GM21529 (cell line): Measurements from ENCODE around the gene PLEKHA6.

Source experiments
- ATAC-seq: cut with Tn5 transposase; IDR thresholded peaks from one replicate; pipeline ENCODE4 v1.9.1; 2021; ENCODE audit not compliant: unreplicated experiment

PLEKHA6 gene, protein sequence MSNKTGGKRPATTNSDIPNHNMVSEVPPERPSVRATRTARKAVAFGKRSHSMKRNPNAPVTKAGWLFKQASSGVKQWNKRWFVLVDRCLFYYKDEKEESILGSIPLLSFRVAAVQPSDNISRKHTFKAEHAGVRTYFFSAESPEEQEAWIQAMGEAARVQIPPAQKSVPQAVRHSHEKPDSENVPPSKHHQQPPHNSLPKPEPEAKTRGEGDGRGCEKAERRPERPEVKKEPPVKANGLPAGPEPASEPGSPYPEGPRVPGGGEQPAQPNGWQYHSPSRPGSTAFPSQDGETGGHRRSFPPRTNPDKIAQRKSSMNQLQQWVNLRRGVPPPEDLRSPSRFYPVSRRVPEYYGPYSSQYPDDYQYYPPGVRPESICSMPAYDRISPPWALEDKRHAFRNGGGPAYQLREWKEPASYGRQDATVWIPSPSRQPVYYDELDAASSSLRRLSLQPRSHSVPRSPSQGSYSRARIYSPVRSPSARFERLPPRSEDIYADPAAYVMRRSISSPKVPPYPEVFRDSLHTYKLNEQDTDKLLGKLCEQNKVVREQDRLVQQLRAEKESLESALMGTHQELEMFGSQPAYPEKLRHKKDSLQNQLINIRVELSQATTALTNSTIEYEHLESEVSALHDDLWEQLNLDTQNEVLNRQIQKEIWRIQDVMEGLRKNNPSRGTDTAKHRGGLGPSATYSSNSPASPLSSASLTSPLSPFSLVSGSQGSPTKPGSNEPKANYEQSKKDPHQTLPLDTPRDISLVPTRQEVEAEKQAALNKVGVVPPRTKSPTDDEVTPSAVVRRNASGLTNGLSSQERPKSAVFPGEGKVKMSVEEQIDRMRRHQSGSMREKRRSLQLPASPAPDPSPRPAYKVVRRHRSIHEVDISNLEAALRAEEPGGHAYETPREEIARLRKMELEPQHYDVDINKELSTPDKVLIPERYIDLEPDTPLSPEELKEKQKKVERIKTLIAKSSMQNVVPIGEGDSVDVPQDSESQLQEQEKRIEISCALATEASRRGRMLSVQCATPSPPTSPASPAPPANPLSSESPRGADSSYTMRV

DNA sequence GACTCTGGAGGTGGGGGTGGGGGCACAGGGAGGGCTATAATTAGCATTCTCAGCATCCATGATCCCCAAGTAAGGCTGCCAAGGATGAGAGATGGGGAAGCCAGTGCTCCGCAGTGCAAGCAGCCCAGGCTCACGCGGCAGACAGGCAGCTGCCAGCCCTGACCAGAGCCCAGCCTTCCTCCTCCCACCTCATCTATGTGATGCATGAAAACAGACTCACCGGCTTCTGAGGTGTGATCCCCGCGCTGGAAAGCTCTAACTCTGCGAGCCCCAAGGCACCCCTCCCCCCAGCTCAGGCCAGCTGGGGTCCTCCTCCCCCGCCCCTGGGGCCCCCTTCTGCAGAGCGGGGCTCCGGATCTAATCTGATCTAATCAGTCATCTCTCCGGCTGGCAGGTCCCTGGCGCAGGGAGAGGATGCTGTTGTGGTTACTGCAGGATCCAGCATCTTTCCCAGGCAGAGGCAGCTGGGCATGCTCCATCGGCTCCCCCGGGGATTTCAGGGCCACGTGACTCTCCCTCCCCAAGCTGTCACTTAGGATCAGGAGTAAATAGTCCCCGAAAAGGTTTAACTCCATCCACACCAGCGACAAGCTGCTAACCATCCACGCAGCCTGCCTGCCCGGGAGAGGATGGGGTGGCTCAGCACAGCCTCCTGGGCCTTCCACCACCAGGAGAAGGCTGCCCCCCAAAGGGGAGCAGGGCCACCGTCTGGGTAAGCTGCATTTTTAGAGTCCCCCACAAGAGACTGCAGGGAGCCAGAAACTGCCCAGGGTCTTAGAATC lies at the start of gene PLEKHA6:
TSS of gene PLEKHA6 (minus strand) at position 456 of the 782 bp plus-strand sequence. CDS start 86,202 bp downstream, outside the sequence.
- ATAC-seq = no peak

- ATAC-seq = no peak
Observed at GRCh38 chr1:204409123-204409522, 49.4 kb upstream of the PLEKHA6 start.

DNA sequence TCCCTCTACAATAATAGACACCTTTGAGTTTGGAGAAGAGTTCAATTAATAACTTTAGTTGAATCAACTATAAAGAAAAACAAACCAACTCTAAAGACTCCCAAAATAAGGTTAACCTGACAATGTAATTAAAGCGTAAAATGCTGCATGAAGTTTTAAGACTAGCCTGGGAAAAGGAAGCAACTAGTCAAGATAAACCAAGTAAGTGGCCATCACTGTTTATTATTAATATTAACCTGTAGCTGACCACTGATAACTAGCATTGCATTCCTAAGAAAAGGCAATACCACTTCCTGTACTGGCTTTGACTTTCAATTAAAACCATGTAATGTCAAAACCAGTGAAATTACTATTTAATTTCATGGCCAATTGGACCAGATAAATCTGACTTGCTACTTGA lies 48.9 kb upstream of the PLEKHA6 start:
- ATAC-seq = no peak

DNA sequence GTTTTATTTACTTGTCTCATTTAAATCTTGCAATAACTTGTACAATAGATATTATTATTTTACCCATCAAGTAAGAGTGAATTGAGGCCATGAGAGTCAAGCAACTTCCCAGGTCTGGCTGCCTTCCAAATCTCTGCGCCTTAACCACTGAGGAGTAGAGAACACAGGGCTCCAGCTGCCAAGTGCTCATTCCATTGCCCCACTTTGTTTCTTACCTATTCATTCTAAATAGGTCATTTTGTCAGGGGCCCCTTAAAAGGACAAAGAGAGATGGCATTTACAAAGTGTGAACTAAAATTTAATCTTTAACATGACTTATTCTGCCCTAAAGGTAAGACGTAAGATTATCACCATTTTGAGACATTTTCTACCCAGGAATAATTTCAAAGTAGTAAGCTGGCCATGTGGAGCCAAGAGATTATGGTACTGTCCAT lies 48.4 kb upstream of the PLEKHA6 start:
- ATAC-seq = no peak

DNA sequence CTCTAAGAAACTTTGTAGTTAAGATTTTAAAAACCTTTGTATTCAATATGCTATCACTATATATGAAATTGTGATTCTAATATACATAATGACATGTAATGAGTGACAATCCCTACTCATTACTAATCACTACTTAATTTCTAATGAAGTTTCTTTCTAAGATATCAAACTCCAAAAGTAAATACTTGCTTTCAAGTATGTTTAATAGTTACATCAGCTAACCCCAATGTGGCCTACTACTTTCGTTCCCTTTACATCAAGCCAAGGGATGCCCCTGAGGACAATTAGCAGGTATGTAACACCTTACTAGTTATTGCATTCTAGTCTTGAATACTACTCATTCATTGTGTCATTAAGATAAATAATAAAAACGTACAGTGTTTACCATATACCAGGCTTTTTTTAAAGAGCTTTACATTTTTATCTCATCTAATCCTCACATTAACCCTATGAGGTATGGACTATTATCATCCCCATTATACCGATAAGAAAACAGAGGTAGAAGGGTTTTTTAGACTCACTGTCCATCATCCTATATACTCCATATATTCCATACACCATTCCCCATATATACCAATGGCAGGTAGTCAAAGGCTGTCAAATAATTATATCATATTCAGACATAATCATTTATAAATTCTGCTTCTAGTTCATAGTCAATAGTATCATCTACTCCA lies 47.7 kb upstream of the PLEKHA6 start:
- ATAC-seq = no peak

DNA sequence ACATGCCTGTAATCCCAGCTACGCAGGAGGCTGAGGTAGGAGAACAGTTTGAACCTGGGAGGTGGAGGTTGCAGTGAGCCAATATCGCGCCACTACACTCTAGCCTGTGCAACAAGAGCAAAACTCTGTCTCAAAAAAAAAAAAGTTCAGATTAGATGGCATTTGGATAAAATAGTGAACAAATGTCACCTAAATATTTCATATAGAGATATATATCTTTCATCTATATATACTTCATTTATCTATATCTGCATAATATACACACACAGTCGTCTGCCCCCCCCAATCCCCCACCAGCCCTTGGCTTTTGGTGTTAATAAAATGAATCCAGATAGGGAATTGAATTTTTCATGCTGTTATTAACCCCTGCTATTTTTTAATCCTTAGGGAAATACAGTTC lies 46.9 kb upstream of the PLEKHA6 start:
- ATAC-seq = no peak

- ATAC-seq = no peak
Observed at GRCh38 chr1:204405988-204406387, 46.3 kb upstream of the PLEKHA6 start.

DNA sequence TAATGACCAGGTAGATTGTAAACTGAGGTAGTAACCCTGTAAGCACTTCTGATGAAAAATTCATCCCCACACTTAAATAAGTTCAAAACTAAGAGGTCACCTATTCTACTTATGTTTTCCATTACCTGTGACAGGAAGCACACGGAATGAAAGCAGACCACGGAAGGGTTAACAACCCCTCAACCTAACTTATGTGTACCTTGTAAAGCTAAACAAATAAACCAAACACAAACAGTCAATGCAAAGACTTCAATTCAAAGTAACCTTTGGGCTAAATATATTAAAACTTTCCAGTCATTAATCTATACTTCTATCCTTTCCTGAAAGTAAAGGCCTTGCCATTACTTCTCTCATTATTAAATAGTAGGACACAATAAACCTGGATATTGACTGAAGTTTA lies 44.9 kb upstream of the PLEKHA6 start:
- ATAC-seq = no peak

DNA sequence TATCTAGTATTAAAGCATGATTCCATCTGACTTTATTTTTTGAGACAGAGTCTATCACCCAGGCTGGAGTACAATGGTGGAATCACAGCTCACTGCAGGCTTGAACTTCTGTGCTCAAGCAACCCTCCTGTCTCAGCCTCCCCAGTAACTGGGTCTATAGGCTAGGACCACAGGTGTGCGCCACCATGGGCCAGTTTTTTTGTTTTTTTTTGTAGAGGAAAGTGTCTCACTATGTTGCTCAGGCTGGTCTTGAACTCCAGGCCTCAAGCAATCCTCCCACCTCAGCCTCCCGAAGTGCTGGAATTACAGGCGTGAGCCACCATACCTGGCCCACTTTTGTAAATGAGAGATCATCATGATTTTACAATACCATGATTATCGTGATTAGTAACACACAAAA lies 42.7 kb upstream of the PLEKHA6 start:
- no peak for ATAC-seq

GRCh38 chr1:204401730-204402129 lies 42.0 kb upstream of the PLEKHA6 start:
- ATAC-seq = no peak

- no peak for ATAC-seq
Observed at GRCh38 chr1:204400882-204401510, 41.3 kb upstream of the PLEKHA6 start.

GRCh38 chr1:204398197-204399125 lies 38.7 kb upstream of the PLEKHA6 start:
- ATAC-seq = peak; percentile 90

GRCh38 chr1:204396015-204396583 lies 36.4 kb upstream of the PLEKHA6 start:
- no peak for ATAC-seq

DNA sequence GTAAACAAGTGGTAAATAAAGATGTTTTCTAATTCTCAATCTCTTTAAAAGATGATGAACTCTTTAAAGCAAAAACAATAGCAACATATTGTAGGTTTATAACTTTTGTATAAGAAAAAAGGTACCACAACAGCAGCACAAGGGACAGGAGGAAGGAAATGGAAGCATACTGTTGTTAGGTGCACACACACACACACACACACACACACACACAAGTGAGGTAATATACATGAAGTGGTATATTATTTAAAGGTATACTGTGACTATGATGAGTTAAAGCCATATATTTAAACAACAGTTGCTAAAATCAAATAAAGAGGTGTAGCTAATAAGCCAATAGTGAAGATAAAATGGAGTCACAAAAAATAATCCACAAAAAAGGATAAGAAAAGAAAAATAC lies 31.9 kb upstream of the PLEKHA6 start:
- ATAC-seq = no peak

DNA sequence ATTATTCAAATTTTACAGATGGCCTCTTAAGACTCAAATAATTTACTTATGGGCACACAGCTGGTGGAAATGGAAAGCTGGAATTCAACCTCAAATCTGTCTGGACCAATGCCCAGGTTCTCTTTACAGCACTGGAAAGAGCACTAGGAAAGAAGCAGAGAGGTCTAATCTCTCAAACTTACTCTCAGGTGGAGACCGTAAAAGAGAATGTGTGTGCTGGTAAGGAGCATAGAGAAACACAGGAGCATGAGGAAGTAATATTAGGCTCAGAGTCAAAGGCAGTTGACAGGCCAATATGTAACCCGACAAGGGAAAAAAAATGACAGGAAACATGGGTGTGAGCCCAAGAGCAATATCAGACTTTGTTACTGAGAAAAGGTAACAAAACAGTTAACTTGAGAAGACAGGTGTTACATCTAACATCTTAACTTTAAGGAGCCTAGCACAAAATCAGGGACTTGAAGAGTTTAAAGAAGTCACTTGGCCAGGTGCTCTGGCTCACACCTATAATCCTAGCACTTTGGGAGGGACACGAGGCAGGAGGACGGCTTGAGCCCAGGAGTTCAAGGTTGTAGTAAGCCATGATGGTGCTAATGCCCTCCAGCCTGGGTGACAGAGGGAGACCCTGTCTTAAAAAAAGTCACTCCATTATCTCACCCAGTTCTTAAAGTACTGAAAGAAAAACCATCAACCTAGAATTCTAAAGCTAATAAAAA lies 31.2 kb upstream of the PLEKHA6 start:
- no peak for ATAC-seq

GRCh38 chr1:204385727-204386126 lies 26.0 kb upstream of the PLEKHA6 start:
- ATAC-seq = no peak

GRCh38 chr1:204384636-204385352 lies 25.1 kb upstream of the PLEKHA6 start:
- ATAC-seq = no peak
